GM13977 (cell line): Measurements from ENCODE around the gene KLHL40.
"Not testable (repeated sequence)": the region's sequence is repeated elsewhere in the genome, so short reads cannot be mapped to it uniquely, and the experiment has no call there.

Source experiments
- DNase-seq: peaks from one replicate; pipeline ENCODE4 v3.0.0; 2012; ENCODE audit warnings: low spot score
- CTCF ChIP-seq: IDR thresholded peaks from 2 replicates; pipeline ENCODE4 v1.5.1; 2012; ENCODE audit warnings: mild to moderate bottlenecking, control low read depth; ENCODE audit not compliant: insufficient read depth; ENCODE audit errors: extremely low read depth, missing control alignments
- in situ Hi-C: fragments of 300-500 bp; cut with MboI; formaldehyde crosslinking; loops from one replicate; pipeline ENCODE4 v1.12.0; 2022; ENCODE audit warnings: low sequenced_read_pairs, low pct_unique_long_range_greater_than_20kb, mixed read lengths, inconsistent platforms; ENCODE audit not compliant: unreplicated experiment

Gene KLHL40

GRCh38 chr3:42718338-42718737, 33.0 kb downstream of the KLHL40 start:
- no peak for DNase-seq
- TF ChIP-seq CTCF = no peak
- in situ Hi-C loops = no loop called here

- no peak for DNase-seq
- in situ Hi-C loops = no loop called here
- TF ChIP-seq CTCF = no peak
These were observed 33.7 kb downstream of the KLHL40 start for GRCh38 chr3:42719002-42719401.

- TF ChIP-seq CTCF = no peak
- in situ Hi-C loops = no loop called here
- DNase-seq = no peak
These were observed 34.8 kb downstream of the KLHL40 start for GRCh38 chr3:42720126-42720525.

GRCh38 chr3:42721690-42722089, 36.4 kb downstream of the KLHL40 start:
- in situ Hi-C loops = no loop called here
- DNase-seq = no peak
- no peak for TF ChIP-seq CTCF

- in situ Hi-C loops, DNase-seq: not testable (repeated sequence)
These were observed 37.1 kb downstream of the KLHL40 start for GRCh38 chr3:42722442-42722841.

GRCh38 chr3:42723219-42723618, 37.9 kb downstream of the KLHL40 start:
- in situ Hi-C loops = no loop called here
- DNase-seq = no peak
- TF ChIP-seq CTCF = no peak

GRCh38 chr3:42725454-42725853, 40.1 kb downstream of the KLHL40 start:
- TF ChIP-seq CTCF = no peak
- in situ Hi-C loops = no loop called here
- no peak for DNase-seq
